GM18909 (cell line): ENCODE results near the gene TAS2R43.
"Not testable (repeated sequence)": the region's sequence is repeated elsewhere in the genome, so short reads cannot be mapped to it uniquely, and the experiment has no call there.

ENCODE experiments used
- ATAC-seq: cut with Tn5 transposase; IDR thresholded peaks from one replicate; pipeline ENCODE4 v1.9.1; 2021; ENCODE audit warnings: mild to moderate bottlenecking; ENCODE audit not compliant: unreplicated experiment, poor library complexity

TAS2R43 gene

GRCh38 chr12:11092128-11092527 lies at the start of gene TAS2R43:
Gene TAS2R43, minus strand, starts transcription at chr12:11092313. Its CDS starts 84 bp downstream, at chr12:11092229.
- no peak for ATAC-seq

GRCh38 chr12:11136075-11136474 lies 44.0 kb upstream of the TAS2R43 start:
- no peak for ATAC-seq

- ATAC-seq: no peak
Observed at GRCh38 chr12:11134305-11134704, 42.2 kb upstream of the TAS2R43 start, which contains the start of gene TAS2R30. Gene TAS2R30, minus strand, starts transcription at chr12:11134644. Its CDS starts 400 bp downstream, at chr12:11134244.

GRCh38 chr12:11133816-11134215 lies 41.7 kb upstream of the TAS2R43 start:
- no peak for ATAC-seq

DNA sequence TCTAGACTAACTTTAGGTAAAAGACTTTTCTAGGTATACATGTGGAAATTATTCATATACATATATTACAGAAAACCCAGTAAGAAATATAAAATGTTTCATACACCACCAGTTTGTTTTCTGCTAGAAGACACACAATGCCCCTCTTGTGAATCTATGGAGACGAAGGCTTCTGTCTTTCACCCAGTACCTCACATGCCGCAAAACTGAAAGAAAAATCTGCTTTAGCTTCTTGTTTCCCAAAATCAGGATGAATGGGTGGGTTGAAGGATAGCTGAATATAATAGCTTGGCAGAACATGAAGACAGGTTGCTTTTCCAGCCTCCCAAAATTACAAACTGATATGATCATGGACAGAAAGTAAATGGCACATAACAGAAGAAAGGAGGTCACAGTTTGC lies 41.0 kb upstream of the TAS2R43 start:
- ATAC-seq: no peak

GRCh38 chr12:11130999-11131398 lies 38.9 kb upstream of the TAS2R43 start:
- no peak for ATAC-seq

DNA sequence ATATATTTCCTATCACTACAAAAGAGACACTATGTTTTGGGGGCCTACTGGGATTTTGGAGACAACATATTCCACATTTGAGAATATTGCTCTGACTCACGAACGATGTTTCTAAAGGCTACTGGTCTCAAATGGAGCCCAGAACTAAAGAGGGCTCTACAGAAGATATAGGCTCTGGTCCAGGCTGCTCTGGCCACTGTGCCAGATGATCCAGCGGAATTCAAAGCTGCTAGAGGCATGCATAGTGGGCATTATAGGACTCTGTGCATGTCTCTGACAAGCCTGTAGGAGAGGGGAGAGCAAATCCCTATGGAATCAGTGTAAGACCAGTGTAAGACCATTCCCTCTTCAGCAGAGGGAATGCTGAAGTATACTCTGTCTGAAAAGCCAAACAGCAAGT lies 38.3 kb upstream of the TAS2R43 start:
- ATAC-seq: no peak

DNA sequence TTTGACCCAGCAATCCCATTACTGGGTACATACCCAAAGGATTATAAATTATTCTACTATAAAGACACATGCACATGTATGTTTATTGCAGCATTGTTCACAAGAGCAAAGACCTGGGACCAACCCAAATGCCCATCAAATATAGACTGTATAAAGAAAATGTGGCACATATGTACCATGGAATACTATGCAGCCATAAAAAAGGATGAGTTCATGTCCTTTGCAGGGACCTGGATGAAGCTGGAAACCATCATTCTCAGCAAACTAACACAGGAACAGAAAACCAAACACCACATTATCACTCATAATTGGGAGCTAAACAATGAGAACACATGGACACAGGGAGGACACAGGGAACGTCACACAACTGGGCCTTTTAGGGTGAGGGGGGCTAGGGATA lies 22.0 kb upstream of the TAS2R43 start:
- ATAC-seq: not testable (repeated sequence)

DNA sequence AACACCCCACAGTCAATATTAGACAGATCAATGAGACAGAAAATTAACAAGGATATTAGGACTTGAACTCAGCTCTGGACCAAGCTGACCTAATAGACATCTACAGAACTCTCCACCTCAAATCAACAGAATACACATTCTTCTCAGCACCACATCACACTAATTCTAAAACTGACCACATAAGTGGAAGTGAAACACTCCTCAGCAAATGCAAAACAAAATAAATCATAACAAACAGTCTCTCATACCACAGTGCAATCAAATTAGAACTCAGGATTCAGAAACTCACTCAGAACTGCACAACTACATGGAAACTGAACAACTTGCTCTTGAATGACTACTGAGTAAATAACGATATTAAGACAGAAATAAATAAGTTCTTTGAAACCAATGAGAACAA lies 19.1 kb upstream of the TAS2R43 start:
- not testable (repeated sequence) for ATAC-seq

- ATAC-seq: no peak
Observed at GRCh38 chr12:11108862-11109261, 16.7 kb upstream of the TAS2R43 start.

GRCh38 chr12:11107719-11108118 lies 15.6 kb upstream of the TAS2R43 start:
- ATAC-seq: no peak

- no peak for ATAC-seq
Observed at GRCh38 chr12:11106288-11106687, 14.2 kb upstream of the TAS2R43 start.

- ATAC-seq: no peak
Observed at GRCh38 chr12:11105546-11105945, 13.4 kb upstream of the TAS2R43 start.

DNA sequence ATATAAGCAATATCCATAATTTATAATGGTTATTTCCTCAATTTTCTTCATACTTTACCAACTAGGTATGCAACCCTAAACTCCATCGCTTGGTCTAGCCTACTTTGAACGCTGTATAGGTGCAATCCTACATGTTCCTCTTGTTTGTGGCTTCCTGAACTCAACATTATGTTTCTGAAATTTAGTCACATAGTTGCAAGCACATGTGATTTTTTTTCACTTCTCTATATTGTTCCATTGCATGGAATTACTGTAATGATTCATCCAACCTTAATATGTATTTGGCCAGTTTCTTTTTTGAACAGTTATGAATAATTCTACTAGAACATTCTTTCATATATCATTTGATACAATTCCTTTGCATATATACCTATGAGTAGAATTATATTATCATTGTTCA lies 2.8 kb upstream of the TAS2R43 start:
- not testable (repeated sequence) for ATAC-seq

DNA sequence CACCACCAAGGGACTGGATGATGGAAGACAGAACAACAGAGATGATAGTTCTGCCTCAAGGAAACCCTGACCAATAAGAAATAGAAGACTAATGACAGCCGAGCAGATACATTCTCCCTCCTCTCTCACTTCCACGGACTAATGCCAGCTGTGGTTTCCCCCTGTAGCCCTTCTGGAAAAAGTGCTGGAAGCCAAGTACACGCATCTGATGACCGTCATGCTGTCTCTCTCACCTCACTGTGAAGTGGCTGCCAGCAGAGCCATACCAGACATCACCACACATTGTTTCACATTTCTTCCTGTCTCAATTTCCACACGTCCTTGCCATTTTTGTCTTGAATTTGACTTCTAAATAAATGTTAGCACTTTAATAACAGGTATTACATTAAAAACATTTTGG lies 2.9 kb downstream of the TAS2R43 start:
- no peak for ATAC-seq

DNA sequence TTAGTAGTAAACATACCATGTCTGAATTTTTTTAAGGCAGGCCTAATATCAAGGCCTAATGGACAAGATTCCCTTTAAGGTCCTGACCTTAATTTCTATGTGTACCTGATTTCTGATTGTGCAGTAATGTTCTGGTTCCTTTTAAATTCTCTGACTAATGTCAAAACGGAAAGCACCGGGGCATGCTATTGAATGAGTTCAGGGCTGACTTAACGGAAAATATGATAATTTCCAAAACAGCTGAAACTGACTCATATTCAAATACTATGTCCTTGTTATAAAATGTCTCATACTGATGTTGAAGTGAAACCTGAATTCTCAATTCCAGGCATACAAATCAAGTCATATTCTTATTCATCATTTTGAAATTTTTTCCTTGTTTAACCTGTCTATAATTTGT lies 6.7 kb downstream of the TAS2R43 start:
- peak; percentile 72 for ATAC-seq

DNA sequence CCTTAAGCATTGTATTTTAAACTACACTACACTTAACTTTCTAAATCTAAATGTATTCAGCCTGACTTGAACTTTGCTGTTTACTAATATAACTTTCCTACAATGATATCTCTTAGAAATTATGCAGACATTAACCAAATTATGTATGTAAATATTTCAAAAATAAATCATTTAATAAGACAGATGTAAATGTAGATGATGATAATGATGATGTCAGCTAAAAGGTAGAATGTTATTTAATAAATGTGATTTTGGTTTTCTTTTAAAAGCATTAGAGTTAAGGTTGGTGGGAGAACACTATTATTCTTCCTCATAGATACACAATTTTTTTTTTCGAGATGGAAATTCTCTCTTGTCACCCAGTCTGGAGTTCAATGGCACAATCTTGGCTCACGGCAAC lies 10.1 kb downstream of the TAS2R43 start:
- no peak for ATAC-seq

- no peak for ATAC-seq
Observed at GRCh38 chr12:11078246-11078645, 13.9 kb downstream of the TAS2R43 start.

- ATAC-seq: no peak
Observed at GRCh38 chr12:11075642-11076041, 16.5 kb downstream of the TAS2R43 start.

GRCh38 chr12:11071414-11071813 lies 20.7 kb downstream of the TAS2R43 start:
- no peak for ATAC-seq

GRCh38 chr12:11070999-11071398 lies 21.1 kb downstream of the TAS2R43 start:
- ATAC-seq: no peak

DNA sequence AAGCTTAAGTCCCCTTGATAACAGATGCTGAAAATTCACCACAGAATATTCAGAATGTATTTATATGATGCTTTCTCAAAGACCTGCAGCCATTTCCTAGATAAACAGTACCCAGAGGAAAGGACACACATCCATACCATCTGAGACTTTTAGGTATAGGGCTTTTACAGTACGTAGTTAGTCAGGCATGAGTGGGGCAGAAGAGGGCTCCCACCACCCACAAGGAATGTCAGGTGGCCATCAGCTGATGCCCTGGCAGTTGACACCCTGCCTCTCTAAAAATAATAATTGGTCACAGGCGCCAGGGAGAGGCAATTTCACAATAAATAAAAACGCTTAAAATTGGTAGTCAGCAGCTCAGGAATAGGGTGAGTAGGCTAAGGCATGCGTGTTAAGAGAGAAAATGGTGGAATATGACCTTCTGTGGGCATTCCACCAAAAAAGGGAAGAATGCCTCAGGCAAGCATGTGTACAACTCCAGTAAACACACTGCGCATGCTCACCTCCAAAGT lies 22.2 kb downstream of the TAS2R43 start:
- ATAC-seq: no peak

GRCh38 chr12:11067514-11067913 lies 24.6 kb downstream of the TAS2R43 start:
- no peak for ATAC-seq
